DMS153 treated with DMSO at 0.1 percent for 48 hours (cell line): ENCODE results near the gene IDS.
"Not testable (repeated sequence)": the region's sequence is repeated elsewhere in the genome, so short reads cannot be mapped to it uniquely, and the experiment has no call there.

Source experiments
- DNase-seq: peaks from one replicate; lab custom pipeline; 2025; ENCODE audit not compliant: unreplicated experiment; lab: John Stamatoyannopoulos, UW

The IDS gene, protein sequence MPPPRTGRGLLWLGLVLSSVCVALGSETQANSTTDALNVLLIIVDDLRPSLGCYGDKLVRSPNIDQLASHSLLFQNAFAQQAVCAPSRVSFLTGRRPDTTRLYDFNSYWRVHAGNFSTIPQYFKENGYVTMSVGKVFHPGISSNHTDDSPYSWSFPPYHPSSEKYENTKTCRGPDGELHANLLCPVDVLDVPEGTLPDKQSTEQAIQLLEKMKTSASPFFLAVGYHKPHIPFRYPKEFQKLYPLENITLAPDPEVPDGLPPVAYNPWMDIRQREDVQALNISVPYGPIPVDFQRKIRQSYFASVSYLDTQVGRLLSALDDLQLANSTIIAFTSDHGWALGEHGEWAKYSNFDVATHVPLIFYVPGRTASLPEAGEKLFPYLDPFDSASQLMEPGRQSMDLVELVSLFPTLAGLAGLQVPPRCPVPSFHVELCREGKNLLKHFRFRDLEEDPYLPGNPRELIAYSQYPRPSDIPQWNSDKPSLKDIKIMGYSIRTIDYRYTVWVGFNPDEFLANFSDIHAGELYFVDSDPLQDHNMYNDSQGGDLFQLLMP

GRCh38 chrX:149504915-149505651 is at the start of gene IDS:
Gene IDS, minus strand, starts transcription at chrX:149505306. Its CDS starts 169 bp downstream, at chrX:149505137.
- DNase-seq = peak; percentile 84

DNA sequence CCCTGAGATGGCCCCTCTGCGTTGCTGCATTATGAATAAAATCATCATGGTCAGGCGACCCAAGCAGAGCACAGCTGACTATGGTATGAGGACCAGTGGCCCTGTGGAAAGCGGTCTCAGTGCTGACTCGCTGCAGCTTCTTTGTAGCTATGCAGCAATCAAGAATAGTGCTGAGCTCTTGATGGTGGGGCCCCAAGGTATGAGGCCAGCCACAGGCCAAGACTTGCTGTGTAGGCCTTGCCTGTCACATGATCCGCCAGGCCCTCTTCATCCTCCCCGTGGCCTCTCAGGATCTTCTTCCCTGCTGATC is 46.8 kb upstream of the IDS start:
- not testable (repeated sequence) for DNase-seq

- not testable (repeated sequence) for DNase-seq
Measured at GRCh38 chrX:149551245-149551938, 46.3 kb upstream of the IDS start.

DNA sequence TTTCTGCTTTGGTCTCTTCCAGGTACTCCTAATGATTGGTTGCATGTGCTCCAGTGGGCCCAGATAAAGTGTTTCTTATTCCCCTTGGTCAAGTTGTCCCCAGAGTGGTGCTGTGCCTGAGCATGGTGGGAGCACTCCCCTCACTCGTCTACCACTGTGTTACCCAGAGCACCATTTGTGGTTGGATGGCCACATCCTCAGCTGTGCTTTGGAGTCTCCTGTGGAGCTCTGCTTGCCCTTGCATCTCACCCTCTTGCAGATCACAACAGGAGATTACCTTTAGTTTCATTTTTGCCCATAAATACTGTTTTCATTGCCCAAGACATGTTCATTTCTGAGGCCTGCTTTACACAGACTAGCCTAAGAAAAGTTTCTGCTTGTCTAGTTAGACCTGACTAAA is 45.3 kb upstream of the IDS start:
- not testable (repeated sequence) for DNase-seq

DNA sequence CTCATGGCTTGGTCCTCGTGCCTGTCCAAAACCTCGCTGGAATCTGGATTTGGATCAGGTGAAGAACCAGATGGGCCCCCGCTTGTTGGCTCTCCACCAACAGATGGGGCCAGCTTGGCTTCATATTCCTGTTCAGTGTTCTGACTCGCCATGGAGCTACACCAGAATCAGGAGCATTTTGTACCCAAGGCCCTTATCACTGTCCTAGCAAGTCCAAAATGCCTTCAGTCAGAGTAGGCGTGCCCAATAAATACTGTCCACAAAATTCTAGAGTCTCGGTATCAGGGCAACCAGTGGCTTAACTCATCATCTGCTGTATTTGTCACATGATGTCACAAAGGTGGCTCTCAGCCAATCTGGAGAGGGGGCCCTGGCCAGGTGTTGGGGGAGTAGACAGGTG is 44.6 kb upstream of the IDS start, which contains the start of gene HSFX3:
Gene HSFX3 (minus strand): TSS at position 224 of the 400 bp plus-strand sequence. CDS start 72 bp downstream, at position 152.
- DNase-seq = not testable (repeated sequence)

GRCh38 chrX:149547782-149548181 is 42.7 kb upstream of the IDS start:
- DNase-seq = not testable (repeated sequence)

DNA sequence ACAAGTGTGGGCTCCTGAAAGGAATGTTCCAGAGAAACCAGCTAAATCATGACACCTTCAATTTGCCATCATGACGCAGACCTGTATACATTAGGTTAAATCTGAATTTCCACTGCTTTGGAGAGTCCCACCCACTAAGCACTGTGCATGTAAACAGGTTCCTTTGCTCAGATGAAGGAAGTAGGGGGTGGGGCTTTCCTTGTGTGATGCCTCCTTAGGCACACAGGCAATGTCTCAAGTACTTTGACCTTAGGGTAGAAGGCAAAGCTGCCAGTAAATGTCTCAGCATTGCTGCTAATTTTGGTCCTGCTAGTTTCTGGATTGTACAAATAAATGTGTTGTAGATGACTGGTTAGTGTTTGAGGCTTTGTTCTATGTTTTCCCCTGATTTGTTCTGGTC is 41.9 kb upstream of the IDS start:
- not testable (repeated sequence) for DNase-seq

GRCh38 chrX:149545545-149546543 is 40.7 kb upstream of the IDS start:
- not testable (repeated sequence) for DNase-seq

- no peak for DNase-seq
Measured at GRCh38 chrX:149541521-149542047, 36.5 kb upstream of the IDS start.

DNA sequence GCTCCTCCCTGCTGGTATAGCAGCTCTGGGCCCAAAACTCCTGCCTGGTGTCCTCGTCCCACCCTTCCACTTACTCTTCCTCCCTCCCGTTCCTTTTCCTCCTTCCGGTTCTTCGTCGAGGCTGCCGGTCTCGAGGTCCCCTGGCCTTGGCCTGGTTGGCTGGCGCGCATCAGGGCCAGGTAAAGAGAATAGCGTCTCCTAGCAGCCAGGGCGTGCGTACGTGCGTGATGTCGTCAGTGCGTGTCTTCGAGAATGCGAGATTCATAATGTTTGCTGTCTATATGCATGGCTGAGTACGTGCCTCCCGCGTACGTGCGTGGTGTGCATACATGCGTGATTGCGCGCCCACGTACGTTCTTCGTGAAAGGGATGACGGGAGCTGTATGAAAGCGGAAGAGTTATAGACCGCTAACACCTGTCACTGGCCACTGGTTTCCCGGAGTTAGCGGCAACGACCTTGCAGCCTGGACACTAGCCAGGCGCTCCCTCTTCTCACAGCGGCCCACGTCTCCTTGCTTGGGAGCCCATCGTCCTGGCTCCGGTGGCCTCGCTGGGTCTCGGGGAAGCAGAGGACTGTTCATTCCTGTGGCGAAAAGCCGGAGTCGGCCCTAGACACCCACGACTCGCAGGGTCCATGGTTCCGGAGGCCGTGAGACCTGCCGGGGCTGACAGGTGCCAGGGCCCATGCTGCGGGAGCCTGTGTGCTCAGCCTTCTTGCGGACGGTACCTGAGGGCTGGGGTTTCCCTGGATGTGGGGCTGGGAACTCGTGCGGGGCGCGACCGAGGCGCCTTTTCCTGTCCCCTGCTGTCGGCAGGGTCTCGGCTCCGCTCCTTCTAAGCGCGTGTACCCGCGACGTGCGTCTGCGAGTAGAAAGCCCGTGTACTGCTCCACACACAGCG is 35.8 kb upstream of the IDS start, which contains the start of gene EOLA1:
Gene EOLA1 (plus strand): TSS at position 392 of the 900 bp plus-strand sequence. CDS start 4,619 bp downstream, outside the sequence.
- DNase-seq = peak; percentile 86

GRCh38 chrX:149540131-149540620 is 35.1 kb upstream of the IDS start:
- peak; percentile 85 for DNase-seq

DNA sequence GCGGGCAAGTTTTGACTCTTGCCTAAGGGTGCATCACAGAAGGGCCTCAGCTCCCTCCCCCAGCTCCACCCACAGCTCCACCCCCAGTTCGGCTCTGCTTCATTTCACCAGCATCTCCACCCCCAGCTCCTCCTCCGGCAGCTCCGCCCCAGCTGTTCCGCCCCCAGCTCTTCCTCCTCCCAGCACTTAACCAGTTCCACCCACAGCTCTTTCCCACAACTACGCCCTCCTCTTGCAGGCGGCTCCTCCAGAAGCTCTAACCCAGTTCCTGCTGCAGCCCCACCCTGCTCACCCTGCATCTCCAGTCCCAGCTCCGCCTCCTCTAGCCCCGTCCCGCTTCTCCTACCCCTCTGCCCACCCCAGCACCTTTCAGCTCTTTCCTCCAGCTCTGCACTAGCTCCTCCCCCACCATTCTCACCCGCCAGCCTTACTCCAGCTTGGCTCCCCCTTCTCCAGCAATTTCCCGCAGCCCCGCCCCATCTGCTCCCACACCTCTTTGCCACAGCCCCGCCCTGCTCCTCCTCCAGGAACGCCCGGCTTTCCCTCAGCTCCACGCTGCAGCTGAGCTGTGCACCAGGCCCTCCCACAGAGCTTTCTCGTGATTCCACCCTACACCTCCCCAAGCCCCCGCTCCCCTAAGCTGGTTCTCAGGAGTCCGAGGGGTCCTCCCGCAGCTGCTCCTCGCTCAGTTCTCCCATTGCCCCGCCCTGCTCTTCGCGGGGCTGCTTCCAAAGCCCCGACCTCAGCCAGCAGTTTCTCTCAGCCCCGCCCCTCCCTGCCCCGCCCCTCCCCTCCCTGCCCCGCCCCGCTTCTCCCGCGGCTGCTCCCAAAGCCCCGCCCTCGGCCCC is 34.4 kb upstream of the IDS start:
- DNase-seq = peak; percentile 97

DNA sequence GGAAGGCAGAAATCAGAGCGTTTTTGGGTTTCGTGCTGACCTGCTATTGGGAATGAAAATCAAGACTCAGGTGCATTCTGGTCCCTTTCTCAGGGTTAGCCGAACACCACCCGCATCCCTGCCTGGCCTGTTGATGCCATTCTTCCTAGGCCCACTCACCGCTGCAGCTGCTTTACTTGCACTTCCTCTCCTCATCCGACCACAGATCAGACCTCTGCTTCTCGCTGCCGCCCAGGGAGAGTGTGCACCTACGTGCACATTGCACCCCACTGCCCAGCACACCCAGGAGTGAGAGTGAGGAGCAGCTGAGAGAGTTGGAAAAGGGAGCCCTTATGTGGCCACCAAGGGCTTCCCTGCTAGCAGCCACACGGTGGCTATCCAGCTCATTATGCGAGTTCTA is 32.4 kb upstream of the IDS start:
- not testable (repeated sequence) for DNase-seq

- DNase-seq = not testable (repeated sequence)
Measured at GRCh38 chrX:149534926-149535602, 30.0 kb upstream of the IDS start.

- not testable (repeated sequence) for DNase-seq
Measured at GRCh38 chrX:149533999-149534398, 28.9 kb upstream of the IDS start.

DNA sequence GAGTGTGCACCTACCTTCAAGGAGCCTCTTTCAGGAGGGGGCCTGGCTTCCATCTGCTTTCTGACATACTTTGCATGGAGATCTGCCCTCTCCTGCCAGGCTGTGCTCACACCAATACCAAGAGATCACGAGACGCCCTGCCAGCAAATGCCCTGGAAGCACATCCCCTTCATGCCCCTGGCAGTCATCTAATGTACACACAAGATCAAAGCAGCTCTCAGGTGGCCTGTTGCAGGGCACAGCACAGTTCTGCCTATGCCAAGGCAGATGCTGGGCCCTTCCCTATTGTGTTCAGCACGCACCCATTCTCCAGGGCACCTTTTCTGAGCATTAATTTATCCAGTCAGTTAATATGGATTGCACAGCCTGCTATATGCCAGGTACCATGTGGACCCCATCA is 27.8 kb upstream of the IDS start:
- DNase-seq = not testable (repeated sequence)

GRCh38 chrX:149531599-149531998 is 26.5 kb upstream of the IDS start:
- no peak for DNase-seq
